Measurements from ENCODE around the gene MRGPRX3.

DNA sequence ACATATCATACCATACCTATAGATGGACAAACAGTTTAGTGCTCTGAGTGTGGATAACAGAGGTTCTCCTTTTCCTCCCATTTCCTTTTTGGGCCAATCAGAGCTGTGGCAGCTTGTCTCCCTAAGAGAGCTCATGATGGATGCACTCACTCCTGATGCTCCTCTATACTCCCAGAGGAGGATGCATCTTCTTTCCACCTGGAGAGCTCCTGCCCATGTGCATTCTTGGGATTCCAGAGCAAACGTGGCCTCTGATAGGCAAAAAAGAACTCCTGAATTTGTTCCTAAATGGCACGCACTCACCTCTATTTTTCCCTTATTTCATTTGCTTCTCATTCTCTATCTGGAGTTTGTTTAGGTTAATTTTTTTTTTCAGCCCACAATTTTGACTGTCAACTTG, 2.9 kb downstream of the MRGPRX3 start:
- no peak for TF ChIP-seq POLR2AphosphoS5 (IDR thresholded peaks at IDR 0.05; ENCODE audit: borderline replicate concordance, low read depth, low read length)
- no peak for TF ChIP-seq EZH2 (IDR thresholded peaks at IDR 0.05)
